ENCODE results near the gene SFXN1.

GRCh38 chr5:175478008-175478383 is 364 bp upstream of the SFXN1 start:
- TF ChIP-seq CTCF (IDR thresholded peaks at IDR 0.05) (no peak), POLR2A (IDR thresholded peaks at IDR 0.05) (no peak), POLR2AphosphoS5 (IDR thresholded peaks at IDR 0.05) (no peak)
